HG03558 (cell line): Measurements from ENCODE around the gene IL1RAP.

Source experiments
- ATAC-seq: cut with Tn5 transposase; IDR thresholded peaks from one replicate; pipeline ENCODE4 v1.9.1; 2021; ENCODE audit warnings: moderate number of reproducible peaks; ENCODE audit not compliant: unreplicated experiment; ENCODE audit errors: extremely low read depth

IL1RAP gene

DNA sequence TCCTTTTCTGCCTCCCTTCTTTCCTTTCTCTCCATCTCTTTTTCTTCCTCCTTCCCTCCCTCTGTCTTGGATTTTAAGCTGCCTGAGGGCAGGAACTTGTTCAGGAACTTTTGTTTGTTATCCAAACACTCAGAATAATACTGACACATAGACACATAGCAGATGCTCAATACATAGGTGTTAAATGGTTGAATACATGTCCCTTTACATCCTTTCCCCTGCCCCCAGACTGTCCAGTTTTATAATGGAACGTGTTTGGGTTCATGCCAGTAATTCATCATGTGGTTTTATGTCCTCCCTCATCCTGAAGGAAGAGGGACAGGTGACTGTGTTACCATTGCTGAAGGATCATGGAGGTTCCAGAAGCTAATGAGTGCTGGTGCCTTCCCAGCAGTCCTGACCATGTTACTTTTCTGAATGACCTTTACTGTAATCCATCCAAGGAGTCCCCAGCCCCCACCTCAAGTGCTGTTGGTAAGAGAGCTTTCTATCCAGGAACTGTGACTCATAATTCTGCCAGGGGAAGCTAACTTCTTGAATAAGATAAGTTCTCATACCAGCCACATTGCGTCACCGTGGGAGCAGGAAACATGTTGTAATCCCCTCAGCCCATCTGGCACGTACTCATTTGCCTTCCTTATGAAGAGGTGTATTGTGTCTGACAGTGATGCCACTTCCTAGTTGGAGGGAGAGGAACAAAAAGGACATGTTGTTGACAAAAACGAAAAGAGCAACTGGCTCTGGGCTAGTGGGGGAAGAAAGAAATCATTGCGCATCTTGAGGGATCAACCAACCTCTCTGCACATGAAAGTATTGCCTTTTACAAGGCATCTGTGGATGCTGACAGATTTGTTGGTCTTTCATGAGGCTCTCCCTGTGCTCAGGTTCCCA lies 52.4 kb downstream of the IL1RAP start:
- no peak for ATAC-seq

DNA sequence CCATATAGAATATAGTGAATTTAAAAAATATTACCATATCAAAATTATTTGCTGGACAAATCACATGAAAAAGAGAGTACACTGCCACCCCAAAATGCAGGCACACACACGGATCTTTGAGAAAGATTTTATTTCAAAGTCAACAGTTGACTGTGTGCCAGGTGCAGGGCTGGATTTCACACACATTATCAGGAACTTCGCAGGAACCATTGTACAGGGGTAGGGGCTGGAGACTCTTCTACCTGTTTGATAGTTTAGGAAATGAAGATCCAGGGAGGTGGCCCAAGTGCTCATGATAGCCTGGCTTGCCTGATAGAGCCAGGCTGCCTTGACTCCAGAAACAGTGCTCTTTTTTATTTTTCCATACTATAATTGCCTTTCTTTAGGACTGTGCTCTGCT lies 54.2 kb downstream of the IL1RAP start:
- ATAC-seq = no peak

DNA sequence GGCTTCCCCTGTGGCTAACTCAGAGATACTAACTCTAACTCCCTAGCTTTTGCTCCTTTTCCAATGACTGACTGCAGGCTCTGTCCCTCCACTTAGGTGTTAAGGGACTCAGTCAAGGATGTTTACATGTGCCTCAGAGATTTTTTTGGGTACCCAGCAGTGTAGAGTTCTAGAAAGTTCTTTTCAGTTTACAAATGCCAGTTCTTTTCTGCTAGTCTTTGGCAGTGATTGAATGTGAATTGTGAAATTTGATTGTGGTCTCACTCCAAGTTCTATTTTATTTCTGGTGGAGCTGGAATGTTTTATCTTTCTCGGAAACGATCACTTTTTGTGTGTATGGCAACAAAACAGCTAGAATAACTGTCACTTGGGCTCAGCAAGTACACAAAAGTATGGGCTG lies 60.6 kb downstream of the IL1RAP start:
- no peak for ATAC-seq

DNA sequence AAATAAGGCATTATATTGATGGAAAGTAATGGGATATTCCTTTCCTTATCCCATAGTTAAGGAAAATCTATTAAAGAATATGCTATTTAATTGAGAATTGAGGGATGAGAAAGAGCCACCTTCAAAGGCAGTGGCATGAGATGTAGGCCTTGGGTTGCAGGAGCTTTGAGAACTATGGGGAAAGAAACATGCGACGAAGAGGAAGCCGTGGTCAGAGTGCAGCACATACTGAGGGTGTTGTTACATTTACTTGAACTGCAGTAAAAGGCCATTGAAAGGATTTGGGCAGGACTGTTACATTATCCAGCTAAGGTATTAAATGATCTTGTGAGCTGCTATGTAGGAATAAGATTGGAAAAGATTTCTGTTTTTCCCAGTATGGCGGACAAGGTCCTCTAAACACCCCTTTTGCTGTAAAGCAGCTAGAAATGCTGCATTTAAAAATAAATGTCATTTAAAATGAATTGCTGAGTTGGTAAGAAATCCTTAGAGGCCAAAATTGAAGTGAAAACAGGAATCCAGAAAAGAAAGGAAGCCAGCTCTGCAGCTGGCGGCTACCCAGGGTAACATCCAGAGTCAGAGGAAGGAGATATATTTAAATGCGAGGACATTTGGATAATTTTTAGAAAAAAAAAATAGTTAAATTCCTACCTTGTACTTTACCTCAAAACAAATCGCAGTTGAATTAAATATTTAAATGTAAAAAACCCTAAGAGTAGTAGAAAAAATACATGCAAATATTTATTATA lies 61.7 kb downstream of the IL1RAP start:
- no peak for ATAC-seq

DNA sequence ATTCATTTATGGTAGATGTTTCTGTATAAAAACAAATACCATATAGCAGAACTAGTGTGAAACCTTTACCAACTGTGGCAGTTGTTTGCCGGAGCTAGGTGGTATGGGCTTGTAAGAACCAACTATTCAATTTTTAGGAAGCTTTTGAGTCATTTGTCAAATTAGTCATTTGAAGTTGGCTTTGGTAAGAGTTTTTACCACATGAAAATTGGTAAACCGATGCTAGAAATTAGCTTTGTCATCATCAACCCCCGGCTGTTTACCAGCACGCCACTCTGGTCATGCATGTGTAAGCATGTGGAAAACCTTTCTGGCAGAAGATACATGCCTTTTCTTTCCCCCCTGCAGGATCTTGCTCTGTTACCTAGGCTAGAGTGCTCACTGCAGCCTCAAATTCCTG lies 63.3 kb downstream of the IL1RAP start:
- no peak for ATAC-seq

DNA sequence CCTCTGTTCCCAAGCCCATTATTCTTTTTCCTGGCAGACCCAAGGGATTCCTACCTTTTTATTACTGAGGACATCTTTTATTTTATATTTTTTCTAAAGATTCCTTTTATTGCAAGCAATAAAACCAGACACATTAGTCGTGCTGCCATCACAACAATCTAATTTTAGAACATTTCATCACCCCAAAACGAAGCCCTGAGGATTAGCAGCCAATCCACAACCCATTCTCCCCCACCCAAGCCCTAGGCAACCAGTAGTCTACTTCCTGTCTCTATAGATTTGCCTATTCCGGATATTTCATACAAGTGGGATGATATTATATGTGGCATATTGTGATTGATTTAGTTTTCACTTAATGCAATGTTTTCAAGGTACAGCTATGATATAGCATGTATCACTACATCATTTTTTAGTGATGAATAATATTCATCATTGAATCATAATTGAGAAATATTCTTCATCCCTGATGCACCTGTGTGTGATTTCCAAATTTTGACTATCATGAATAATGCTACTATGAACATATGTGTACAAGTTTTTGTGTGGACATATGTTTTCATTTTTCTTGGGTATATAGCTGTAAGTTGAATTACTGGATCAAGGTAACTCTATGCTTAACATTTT lies 65.7 kb downstream of the IL1RAP start:
- ATAC-seq = no peak

DNA sequence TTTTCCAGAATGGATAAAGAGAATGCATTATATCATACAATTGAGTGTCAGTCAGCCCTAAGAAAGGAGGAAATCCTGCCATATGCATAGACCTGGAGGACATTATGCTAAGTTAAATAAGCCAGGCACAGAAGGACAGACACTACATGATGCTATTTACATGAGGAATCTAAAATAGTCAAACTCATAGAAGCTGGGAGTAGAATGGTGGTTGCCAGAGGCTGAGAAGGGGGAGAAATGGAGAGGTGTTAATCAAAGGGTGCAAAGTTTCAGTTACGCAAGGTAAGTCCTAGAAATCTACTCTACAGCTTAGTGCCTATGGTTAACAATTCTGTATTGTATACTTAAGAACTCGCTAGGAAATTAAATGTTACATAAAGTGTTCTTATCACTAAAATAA lies 66.5 kb downstream of the IL1RAP start:
- no peak for ATAC-seq

DNA sequence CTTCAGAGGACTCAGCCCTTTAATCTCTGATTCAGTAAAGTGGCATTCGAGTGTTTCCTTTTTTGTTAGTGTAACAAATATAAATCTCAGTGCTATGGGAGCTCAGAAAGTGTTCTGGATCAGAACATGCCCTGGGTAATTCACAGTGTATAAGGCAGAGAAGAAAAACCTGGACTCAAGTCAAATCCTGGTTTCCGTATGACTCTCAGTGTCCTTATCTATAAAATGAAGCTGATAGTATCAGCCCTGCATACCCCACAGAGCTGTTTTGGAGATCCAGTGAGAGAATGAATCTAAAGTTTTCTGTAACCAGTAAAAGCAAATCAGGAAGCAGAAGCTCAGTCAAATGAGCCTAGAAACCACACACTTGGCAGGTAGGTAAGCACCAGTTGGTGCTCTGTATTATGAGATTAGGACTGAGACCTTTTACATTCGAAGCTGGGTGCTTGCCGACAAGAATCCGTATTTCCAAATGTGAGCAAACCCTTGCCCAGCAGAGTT lies 67.2 kb downstream of the IL1RAP start:
- no peak for ATAC-seq

DNA sequence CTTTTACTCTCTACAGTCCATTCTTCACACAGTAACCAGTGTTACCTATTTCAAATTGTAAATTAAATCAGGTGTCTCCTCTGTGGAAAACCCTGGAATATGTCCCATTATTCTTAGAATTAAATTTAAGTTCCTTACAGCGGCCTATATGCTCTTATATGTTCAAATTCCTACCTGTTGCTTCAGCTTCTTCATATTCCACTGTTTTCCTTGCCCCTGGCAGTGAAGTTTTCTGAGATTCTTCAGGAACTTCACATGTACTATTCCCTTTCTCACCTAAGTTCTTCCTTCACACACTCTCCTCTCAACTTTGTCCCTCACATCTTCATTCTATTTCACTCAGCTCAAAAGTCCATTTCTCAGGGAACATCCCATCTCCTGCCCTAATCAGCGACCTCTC lies 68.8 kb downstream of the IL1RAP start:
- ATAC-seq = no peak

DNA sequence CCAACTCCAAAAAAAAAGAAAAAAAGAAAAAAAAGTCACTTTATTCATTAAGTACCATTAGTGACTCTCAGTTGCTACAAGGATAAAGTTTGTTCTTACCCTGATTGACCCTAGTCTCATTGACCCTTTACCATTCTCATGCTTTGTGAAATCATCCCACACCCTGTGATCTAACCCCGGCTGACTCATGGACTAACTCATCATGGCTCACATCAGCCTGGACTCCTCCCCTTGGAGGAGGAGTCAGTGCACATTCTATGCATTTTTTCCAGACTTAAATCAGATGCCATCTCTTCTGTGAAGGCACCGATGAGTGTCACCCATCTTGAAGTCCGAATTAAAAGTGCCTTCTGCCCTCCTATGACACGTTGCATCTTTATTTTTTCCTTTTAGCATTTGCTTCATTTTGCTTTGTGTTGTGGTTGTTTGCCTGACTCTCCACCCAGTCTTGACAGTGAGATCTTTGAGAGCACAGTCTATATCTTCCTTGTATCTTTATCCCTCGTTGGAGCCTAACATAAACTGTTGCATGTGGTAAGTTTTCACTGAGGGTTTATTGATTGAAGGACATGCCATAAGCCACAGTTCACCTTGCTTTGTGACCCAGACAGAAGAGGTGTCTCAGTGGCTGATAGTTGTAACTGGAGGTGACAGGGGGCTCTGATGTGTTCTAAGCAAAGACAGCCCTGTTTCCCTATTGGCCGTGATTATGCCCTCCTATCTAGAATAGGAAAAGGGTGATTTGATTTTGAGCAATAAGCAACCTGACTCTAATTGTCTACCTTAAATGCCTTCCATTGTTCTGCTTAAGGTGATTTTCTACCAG lies 72.1 kb downstream of the IL1RAP start:
- no peak for ATAC-seq

DNA sequence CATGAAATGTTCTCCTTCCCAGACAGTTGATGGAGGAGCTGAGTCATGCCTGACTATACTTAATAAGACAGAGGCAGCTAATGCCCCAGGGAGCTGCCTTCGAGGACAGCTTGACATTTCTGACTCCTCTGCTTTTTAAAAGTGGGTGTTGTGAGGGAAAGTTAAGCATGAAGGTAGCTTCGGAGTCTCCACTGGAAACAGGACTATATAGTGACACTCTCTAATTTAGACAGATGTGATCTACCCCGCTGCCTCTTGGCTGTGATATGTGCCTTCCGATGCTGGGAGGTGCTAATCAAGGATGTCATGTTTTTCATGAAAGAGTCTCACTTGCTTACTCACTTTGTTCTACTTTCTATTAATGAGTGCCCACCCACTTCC lies 72.7 kb downstream of the IL1RAP start:
- ATAC-seq = peak; percentile 81

DNA sequence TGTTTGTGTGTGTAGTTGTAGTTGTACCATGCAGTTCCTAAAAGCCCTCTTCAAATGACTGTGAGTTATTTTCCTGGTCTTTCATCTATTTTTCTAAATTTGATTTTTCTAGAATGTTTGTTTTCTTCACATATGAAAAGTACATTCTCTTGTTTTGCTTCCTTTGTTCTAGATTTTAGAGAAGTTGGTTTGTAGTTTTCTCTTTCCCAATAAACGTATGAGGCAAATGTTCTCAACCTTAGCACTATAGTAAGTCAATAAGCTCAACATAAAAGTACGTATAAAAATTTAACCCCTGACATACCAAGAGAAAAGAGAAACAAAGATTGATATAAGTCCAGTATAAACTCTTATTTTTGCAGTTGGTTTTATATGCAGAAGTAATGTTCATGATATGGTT lies 74.7 kb downstream of the IL1RAP start:
- ATAC-seq = no peak

DNA sequence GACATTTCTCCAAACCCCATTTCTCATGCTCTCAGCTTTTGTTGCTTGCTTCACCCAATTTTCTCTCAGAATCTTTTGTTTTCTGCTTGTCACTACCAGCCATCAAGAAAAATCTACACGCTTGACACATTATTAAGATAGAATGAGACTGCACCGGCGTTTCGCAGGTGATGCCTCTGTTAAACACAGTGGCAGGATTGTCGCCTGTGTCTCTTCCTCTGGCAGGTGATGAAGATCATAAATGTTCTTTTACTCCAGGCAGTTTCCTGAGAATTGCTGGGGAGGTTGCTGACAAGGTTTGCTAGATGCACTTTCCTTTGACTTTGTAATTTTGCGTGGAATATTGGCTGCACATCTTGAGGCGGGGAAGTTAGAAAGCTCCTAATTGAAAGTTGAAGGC lies 75.4 kb downstream of the IL1RAP start:
- ATAC-seq = no peak

DNA sequence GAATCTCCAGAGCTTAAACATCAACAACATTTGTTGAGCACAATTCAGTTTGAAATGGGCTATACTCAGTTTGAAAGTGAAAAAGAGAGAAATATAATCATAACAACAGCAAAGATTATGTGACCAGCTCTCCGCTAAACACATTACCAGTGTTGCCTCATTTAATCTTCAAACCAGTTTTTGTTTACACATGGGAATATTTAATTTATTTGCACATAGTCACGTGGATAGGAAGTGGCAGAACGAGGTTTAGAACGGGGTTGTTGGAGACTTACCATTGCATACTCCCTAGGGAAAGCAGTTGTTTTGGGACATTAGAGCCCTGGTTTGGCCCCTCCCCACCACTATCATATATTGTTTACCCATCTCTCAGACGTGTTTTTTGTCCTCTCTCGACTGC lies 77.2 kb downstream of the IL1RAP start:
- ATAC-seq = no peak

DNA sequence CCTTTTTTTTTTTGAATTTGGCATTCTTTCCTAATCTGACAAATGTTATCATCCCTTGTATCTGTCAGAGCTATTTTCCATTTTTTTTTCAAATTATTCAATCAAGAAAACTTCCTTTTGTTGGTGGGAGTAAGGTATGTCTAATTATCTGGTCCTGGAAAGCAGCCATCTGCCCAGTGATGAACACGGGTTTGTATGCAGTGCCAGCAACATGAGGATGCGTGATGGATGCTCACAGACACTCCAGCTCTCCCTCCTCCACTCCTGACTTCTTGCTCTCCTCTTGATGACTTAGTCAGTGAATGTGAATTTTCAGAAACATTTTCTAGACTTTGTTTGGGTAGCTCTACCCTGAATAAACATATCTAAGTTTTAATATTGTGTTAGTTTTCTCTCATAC lies 79.2 kb downstream of the IL1RAP start:
- no peak for ATAC-seq

DNA sequence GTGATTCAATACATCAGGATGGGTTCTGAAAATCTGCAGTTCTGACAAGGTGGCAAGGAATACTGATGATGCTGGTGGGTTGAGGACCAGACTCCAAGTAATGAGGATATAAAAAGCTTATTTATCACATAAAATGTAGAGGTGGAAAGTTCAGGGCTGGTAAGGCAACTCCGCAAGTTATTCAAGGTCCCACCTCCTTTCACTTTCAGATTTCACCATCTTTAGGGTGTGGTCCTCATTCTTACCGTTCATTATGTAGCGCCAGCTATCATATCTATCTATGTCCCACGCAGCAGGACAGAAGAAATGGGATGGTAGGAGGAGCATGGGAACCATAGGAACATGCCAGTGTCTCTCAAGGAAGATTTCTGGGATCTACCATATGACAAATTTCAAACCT lies 80.3 kb downstream of the IL1RAP start:
- ATAC-seq = no peak

DNA sequence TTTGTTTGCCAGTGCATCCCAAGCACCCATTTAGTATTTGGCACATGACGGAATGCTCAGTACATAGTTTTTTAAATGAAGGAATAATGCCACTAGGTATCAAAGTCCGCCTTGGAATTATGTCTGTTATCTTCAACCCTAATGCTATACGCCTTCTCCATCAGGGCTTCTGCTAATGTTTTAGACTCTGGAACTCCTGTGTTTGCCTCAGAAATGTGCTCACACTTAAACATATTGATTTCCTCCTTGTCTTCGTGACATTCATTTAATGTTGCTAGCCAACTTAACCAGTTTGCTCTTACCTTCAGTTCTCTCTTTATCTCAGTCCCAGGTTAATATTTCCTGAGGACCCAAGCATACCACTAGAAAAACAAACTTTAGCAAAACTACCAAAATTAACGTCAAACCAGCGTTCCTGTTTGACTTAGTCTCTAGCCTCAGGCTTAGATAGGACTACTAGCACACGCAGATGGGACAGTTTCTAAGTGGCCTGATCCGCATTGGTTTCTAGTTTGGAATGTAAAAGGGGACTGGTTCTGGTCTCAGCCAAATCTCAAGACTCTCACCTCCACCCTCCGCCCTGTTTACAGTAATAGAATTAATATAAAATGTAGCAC lies 81.4 kb downstream of the IL1RAP start:
- no peak for ATAC-seq

DNA sequence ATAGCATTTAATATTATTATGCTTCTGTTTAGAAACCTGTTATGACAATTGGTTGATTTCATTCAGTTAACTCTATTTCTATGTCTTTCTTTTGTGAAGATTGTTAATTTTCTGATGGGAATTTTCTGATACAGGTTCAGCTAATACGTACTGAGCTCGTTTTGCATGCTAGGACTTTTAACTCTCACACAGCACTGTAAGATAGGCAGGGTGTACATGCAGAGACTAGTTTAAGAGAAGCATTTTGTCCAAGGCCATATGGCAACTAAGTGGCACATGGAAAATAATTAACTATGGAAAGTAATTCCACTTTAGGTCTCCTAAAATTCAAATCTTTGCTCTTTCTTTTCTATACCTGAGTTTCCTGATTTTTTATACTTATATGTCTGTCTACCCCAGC lies 81.9 kb downstream of the IL1RAP start:
- no peak for ATAC-seq

DNA sequence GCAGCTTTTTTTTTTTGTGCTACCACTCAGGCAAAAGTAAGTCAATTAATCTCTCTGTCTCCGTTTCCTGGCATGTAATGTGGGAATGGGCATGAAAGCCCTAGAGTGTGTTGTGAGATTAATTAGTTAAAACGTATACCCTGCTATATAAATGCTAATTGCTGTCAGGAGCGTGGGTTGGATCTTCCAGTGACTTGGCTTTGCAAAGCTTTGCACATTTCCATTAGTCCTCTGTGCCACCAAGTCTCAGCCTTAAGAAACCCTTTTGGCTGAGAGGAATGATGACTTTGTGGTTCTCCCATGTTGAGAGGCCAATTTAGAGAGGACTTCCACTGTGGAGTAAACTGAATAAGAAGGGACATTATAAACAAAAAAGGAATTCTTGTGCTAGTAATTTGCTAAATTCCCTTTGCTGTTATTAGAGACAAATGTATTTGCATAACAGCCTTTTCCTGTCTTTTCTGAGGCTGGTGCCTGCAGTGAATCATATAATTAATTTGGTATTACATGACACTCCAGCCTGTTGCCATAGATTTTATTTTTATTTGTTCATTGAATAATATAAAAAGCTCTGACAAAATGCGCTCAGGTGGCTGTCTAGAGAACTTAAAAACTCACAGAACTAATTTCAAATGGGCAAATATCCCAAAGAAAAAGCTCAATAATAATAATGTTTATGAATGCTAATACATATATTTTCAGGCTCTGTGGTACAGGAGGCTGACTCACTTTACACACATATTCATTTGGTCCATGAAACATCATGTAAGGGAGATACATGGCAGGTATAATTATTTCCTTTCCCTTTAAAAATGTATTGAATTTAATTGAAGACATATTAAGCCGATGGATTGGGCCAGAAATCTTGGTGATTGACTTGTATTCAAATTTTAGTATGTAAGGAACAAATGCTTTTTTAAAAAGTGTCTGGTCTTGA lies 82.7 kb downstream of the IL1RAP start:
- no peak for ATAC-seq
